TTC549 (cell line): Measurements from ENCODE around the gene SIX4.

Source experiments
- FAIRE-seq: peaks from 2 replicates; lab custom pipeline; 2012; peaks lifted over from hg19 to GRCh38; lab: Jason Lieb, UNC

The SIX4 gene

DNA sequence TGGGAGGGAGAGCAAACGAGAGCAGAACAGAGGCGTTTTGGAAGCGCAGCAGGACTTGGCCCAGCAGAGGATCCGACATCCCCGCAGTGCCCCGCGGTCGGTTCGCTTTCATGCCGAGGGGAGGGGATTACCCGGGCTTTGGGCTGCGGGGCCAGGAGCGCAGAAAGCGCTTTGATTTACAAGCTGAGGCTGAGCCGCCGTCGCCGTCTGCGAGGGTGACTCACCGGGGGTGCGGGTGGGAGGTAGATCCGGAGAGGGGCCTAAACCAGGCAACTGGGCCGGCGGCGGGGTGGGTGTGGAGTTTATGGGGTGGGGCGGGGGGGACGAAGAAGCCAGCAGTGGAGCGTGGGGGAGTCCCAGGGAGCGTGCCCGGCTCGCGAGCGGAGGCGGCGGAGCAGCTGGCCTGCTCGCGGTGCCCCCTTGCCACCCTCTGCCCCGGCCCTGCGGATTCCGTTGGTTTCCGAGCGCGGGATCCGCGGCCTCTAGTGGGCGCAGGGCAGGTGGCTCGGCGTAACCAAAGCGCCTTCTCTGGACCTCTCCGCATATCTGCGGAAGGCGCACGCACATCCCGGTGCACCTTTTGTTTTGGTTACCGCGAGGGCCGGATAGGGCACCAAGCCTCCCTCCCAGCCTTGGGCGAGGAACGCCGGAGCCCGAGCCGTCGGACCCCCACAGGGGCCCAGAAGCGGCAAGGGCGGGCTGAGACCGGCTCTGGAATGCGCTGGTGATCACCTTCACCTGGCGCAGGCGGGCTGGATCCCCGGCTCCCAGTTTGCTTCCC lies 2.6 kb downstream of the SIX4 start:
- no peak for FAIRE-seq

GRCh38 chr14:60720962-60721325 lies 3.2 kb downstream of the SIX4 start:
- FAIRE-seq: no peak

GRCh38 chr14:60720391-60720790 lies 3.8 kb downstream of the SIX4 start:
- FAIRE-seq: no peak

- FAIRE-seq: no peak
Measured at GRCh38 chr14:60713513-60713912, 10.6 kb downstream of the SIX4 start.

DNA sequence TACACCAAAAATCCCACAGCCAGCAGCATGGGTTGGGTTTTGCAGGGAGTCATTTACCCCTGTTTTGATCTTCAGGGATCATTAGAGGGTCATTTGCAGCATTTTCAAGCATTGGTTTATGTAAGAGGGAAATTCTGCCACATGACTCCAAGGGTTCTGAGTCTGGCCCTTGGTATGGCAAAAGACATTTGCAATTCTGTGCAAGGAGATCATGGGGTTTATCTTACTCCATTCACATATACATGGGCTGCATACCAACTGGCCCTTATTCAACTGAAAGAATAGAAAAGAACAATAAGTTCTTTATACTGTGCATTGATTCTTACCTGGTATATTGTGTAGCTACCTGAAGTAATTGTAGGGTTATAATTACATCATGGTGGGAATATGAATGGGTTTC lies 13.7 kb downstream of the SIX4 start:
- no peak for FAIRE-seq

DNA sequence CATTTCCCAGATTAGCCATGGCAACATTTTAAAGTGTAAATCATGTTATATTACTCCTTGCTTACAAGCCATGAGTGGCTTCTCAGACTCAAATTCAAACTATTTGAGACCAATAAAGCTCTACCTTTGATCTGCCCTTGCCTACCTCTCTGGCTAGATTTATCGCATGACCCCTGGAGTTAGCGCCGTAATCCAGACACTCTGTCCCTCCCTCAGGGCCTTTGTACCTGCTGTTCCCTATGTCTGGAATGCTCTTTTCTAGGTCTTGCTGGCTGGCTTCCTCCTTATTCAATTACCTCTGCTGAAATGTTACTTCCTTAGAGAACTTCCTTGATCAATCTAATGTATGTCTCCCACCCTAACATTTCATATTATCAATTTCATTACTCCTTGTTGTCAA lies 16.3 kb downstream of the SIX4 start:
- FAIRE-seq: no peak

GRCh38 chr14:60705100-60705499 lies 19.1 kb downstream of the SIX4 start:
- FAIRE-seq: no peak

- no peak for FAIRE-seq
Measured at GRCh38 chr14:60700598-60700997, 23.6 kb downstream of the SIX4 start.

DNA sequence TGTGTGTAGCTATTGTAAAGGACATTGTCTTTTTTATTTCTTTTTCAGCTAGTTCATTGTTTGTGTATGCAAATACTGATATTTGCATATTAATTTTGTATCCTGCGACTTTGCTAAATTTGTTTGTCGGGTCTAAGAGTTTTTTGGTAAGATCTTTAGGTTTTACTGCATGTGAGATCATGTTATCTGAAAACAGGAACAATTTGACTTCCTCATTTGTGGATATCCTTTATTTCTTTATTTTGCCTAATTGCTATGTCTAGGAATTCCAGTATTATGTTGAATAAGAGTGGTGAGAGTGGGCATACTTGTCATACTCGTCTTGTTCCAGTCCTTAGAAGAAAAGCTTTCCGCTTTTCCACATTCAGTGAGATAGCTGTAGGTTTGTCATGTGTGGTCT lies 28.8 kb downstream of the SIX4 start:
- no peak for FAIRE-seq

- FAIRE-seq: no peak
Measured at GRCh38 chr14:60691383-60692113, 32.6 kb downstream of the SIX4 start.

DNA sequence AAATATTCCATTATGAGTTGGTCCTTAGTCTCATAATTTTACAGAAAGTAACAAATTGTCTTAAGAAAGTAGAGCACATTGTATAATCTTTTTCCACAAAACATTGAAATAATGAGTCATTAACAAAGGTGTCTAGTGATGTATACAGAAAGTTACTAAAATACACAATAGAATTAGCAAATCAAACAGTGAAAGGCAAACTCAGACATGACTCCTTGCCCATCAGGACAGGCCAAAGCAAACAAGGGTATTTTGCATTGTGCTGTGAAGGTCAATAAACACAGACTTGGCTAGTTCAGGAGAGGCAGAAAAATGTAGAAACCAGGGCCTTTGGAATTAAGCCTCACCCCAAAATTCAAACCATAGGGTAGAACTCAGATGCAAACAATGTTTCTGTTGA lies 37.3 kb downstream of the SIX4 start:
- no peak for FAIRE-seq

GRCh38 chr14:60684203-60684602 lies 39.9 kb downstream of the SIX4 start:
- FAIRE-seq: no peak

- FAIRE-seq: no peak
Measured at GRCh38 chr14:60681271-60681670, 42.9 kb downstream of the SIX4 start.

DNA sequence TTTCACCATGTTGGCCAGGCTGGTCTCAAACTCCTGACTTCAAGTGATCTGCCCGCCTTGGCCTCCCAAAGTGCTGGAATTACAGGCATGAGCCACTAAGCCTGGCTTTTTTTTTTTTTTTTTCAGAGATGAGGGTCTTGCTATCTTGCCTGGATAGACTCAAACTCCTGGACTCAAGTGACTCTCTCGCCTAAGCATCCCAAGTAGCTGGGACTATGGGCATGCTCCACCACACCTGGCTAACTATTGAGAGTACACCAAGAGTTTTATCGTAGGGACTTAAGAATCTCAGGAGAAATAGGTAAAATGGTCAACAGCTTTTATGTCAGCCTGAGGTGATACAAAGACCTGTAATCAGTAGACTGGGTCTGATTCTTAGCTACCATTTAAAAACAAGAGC lies 43.6 kb downstream of the SIX4 start:
- no peak for FAIRE-seq

DNA sequence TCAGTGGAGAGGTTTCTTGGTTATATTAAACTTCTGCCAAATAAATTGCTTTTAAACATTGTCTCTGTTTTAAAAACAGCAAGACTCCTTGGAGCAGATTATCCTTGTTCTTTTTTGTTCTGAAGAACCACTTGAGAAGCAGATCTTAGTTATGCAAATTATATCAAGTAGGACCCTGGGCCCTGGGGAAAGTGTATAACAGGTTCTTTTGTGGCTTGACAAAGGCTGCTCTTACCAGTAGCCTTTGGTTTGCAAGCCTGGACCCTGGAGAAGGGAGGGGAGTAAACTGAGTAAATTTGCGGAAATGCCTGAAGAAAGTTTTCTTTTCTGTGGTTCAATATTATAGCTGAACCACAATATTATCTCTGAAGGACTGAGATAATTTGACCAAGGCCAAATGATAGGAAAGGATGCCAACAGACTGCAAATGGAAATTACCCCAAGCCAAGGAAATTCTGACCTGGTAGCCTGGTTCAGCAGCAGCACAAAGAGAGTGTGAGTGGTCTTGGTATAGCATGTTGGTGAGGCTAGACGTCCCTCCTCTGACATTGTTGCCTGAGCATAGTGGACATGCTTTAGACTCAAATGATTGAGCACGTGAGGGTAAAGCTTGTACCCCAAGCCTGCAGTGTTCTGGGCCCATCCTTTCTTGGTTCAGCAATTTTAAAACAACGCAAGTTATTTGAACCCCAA lies 44.4 kb downstream of the SIX4 start:
- no peak for FAIRE-seq

GRCh38 chr14:60677701-60678100 lies 46.5 kb downstream of the SIX4 start:
- FAIRE-seq: no peak

- FAIRE-seq: no peak
Measured at GRCh38 chr14:60670989-60671388, 53.2 kb downstream of the SIX4 start.

DNA sequence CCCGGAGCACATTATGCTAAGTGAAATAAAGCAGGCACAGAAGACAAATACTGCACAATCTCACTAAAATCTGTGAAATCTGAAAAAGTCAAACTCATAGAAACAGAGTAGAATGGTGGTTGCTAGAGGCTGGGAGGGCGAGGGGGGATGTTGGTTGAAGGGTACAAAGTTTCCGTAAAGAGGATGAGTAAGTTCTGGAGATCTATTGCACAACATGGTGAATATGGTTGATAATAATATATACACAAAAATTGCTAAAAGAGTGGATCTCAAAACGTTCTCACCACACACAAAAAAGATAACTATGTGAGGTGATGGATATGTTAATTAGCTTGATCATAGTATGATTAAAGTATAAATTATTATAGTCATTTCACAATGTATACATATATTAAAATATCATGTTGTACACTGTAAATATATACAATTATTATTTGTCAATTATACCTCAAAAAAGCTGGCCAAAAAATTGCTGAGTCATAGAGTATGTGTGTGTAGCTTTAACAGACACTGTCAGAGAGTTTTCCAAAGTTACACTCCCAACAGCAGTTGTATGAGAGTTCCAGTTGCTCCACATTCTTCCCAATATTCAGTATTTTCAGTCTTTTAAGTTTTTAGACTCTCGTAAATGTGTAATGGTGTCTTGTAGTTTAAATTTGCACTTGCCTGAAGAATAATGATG lies 55.6 kb downstream of the SIX4 start:
- FAIRE-seq: no peak

GRCh38 chr14:60665177-60665550 lies 59.0 kb downstream of the SIX4 start:
- FAIRE-seq: no peak

GRCh38 chr14:60662982-60663381 lies 61.2 kb downstream of the SIX4 start:
- FAIRE-seq: no peak

DNA sequence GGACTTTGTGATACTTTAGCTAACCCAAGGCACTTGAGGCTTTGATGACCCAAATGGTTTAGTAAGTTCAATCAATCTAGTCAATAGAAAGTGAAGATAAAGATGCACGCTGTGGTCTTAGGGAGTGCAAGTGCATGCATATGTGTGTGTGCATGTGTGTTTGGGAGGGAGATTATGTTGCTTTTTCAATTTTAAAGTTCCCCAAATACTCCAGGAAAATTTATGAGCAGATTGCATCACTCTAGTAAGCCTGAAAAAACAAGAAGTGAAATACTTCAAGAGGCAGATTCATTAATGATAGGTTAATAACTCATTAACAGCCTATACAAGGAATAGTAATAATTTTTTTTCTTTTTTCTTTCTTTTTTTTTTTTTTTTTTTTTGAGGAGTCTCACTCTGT lies 62.4 kb downstream of the SIX4 start:
- FAIRE-seq: no peak
